ENCODE measurements around the gene MIR17HG.
"Not testable (repeated sequence)": the region's sequence is repeated elsewhere in the genome, so short reads cannot be mapped to it uniquely, and the experiment has no call there.

MIR17HG gene

DNA sequence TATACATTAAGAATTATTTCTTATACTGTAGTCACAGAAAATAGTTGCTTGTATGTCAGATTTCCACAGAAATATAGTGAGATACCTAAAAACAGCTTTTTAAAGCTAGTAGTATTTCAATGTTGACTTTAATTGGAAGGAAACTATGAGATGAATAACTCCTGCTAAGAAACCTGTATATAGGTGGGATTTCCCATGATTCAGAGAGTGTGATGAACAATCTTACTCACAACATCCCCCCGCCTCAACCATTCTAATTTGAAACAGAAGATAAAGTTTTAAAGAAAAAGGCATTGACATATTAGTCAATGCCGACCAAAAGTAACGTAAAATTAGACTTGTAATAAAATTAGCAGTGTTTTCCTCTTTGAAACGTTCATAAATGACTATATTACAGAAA is 1.4 kb upstream of the MIR17HG start:
- no peak overlapping the region for H3K27ac ChIP-seq
- no peak for DNase-seq (ENCODE audit: low read depth, low spot score)

DNA sequence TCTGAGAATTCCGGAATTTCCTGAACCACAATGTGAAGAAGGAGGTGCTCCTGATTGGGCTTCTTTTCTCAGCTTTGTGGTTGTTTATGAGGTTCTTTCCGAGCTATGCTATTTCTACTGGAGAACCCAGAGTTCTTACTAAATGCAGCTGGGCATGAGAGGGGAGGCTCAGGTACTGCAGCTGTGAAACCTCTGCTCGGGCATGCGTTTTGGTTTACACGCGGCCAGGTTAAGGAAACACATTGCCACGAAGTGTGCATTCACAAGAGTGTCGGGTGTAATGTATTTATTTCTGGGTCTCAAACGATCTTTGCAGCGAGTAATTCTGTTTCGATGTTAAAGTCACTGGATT is 661 bp upstream of the MIR17HG start:
- H3K27ac ChIP-seq = peak overlapping the region; percentile 89
- DNase-seq (ENCODE audit: low read depth, low spot score) = no peak

DNA sequence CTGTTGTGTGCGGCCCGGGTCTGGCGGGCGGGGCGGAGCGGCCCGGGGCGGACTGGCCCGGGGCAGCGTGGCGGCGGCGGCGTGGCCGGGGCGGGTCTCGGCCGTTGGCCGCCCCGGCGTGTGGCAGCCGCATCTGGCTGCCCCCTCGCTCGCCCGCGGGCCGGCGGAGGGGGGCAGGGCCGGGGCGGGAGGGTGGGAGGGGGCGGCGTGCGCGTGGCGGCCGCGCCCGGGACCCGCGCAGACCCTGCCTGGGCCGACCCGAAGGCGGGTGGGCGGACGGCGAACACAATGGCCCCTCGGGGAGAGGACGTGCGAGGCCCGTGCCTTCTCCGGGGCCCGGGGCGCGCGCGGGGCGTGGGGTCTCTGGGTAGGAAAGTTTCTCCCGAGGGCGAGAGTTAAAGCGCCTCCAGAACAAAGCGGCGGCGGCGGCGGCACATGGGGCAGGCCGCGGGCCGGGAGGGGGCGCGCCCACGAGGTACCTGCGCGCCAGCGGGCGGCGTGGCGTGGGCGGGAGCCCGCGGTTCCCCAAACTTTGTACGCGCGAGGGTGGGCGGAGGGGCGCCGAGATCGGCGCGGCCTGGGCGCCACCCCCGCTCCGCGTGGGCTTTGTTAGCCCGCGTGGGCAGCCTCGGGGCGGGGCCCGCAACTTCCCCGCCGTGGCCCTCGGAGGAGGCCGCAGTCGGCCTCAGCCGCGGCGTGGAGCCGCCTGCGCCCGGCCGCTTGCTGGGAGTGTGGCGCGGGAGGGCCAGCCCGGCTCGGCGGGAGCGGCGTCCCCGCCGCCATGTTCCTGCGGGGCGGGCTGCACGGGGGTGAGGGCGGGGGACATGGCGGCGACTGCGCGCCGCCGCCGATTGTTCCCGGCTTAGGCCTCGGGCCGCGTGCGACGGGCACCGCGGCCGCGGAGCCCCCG is 764 bp downstream of the MIR17HG start:
- DNase-seq (ENCODE audit: low read depth, low spot score) = no peak
- peak overlapping the region; percentile 89 for H3K27ac ChIP-seq

DNA sequence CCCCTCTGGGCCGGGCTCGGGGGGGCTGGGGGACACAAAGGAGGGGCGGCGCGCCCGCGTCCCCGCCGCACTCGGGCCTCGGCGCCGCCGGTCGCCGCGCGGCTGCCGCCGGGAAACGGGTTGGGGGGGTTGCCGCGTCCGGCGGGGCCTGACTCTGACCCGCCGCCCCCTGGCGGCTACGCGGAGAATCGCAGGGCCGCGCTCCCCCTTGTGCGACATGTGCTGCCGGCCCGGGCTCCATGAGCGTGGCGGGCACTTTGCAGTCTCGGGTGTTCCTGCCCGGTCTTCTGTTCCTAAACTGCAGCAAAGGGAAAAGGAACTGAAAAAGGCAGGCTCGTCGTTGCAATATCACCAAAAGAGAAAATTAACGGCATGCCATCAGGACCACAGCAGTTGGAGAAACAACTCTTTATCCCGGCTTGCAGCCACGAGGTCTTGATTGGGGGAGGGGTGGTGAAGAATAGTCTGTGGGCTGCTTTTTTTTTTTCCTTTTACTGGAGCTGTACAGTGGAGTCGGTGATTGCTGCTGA is 1.5 kb downstream of the MIR17HG start:
- DNase-seq (ENCODE audit: low read depth, low spot score) = peak; percentile 16
- H3K27ac ChIP-seq = peak overlapping the region; percentile 89

DNA sequence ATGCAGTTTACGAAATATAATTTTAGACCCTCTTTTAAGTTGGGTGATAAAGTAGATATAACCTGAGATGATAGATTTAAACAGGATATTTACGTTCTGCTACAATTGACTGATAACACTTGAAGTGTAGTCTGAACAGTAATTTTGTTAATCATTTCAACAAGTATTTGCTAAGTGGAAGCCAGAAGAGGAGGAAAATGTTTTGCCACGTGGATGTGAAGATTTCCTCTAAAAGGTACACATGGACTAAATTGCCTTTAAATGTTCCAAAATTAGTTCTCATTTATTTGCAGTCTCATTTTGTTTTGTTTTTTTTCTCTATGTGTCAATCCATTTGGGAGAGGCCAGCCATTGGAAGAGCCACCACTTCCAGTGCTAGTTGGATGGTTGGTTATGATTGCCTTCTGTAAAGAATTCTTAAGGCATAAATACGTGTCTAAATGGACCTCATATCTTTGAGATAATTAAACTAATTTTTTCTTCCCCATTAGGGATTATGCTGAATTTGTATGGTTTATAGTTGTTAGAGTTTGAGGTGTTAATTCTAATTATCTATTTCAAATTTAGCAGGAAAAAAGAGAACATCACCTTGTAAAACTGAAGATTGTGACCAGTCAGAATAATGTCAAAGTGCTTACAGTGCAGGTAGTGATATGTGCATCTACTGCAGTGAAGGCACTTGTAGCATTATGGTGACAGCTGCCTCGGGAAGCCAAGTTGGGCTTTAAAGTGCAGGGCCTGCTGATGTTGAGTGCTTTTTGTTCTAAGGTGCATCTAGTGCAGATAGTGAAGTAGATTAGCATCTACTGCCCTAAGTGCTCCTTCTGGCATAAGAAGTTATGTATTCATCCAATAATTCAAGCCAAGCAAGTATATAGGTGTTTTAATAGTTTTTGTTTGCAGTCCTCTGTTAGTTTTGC is 2.8 kb downstream of the MIR17HG start:
- no peak for DNase-seq (ENCODE audit: low read depth, low spot score)
- H3K27ac ChIP-seq = peak overlapping the region; percentile 89

DNA sequence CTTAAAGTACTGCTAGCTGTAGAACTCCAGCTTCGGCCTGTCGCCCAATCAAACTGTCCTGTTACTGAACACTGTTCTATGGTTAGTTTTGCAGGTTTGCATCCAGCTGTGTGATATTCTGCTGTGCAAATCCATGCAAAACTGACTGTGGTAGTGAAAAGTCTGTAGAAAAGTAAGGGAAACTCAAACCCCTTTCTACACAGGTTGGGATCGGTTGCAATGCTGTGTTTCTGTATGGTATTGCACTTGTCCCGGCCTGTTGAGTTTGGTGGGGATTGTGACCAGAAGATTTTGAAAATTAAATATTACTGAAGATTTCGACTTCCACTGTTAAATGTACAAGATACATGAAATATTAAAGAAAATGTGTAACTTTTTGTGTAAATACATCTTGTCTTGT is 3.6 kb downstream of the MIR17HG start:
- no peak for DNase-seq (ENCODE audit: low read depth, low spot score)
- no peak overlapping the region for H3K27ac ChIP-seq

DNA sequence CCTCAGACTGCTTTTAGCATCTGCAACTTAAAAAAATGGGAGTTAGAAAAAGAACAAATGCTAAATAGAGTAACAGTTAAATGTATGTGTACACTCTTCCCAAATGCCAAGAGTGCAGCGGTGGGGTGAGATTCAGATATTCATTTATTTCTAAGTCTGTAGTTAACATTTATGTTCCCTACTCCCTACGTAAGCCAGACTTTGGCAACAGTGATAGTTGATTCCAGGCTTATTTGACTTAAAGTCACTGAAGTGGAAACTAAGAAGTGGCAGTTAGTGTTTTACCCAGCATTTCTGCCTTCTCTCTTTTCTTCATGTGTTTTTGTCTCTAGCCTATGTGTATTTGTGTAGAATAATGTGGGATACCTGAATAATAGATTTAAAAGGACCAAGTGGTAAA is 4.5 kb downstream of the MIR17HG start:
- no peak overlapping the region for H3K27ac ChIP-seq
- DNase-seq (ENCODE audit: low read depth, low spot score) = no peak

DNA sequence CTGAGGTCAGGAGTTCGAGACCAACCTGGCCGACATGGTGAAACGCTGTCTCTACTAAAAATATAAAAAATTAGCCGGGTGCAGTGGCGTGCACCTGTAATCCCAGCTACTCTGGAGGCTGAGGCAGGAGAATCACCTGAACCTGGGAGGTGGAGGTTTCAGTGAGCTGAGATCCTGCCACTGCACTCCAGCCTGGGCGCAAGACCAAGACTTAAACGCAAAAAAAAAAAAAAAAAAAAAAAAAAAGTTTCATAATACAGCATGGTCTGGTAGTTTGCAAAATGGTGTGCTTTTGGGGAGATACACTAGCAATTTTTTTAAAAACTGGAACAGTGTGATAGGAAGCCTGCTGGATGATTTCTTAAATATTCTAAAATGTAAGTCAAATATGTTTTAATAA is 5.4 kb downstream of the MIR17HG start:
- not testable (repeated sequence) for H3K27ac ChIP-seq; DNase-seq (ENCODE audit: low read depth, low spot score)

DNA sequence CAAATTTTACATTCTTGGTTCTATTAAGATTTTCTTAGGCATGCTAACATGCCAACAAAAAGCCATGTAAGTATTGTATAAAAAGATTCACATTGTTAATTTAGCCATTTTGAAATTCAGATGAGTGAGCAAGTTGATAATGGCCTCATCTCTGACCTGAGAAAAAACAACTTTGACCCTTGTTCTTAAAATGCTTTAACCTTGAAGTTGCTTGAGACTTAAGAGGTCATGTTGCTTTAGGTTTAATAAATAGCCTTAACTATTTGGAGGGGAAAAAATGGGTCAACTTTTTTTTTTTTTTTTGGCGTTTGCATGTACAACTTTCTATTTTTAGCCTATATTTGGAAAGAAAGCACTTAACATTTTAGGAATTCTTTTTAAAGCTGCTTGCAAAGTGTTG is 6.0 kb downstream of the MIR17HG start:
- DNase-seq (ENCODE audit: low read depth, low spot score) = no peak
- no peak overlapping the region for H3K27ac ChIP-seq

DNA sequence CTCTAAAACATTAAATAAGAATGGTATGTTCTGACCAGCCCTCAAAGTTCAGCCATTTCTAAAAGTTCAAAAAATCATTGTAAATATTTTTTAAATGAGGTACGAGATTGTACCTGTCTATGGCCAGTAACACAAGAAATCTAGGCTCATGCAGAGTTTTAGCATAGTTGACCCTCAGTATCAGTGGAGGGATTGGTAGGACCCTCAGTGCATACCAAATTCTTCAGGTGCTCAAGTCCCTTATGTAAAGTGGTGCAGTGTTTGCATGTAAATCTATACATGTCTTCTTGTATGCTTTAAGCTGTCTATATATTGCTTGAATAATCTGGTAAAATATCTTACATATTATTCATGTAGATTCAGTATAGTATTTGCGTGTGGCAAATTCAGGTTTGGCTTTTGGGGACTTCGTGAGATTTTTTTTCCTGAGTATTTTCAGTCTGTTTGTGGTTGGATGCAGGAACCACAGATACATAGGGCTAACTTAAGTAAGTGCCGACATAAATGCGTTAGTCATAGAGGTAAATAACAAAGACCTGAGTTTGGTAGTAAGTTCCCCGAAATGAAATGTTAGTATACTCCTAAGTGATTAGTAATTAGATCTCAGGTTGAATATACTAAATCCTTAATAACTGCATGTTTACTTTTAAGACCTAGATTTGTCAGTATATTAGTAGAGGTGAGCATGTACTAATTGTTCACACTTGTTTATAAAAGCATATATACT is 7.8 kb downstream of the MIR17HG start:
- H3K27ac ChIP-seq = no peak overlapping the region
- no peak for DNase-seq (ENCODE audit: low read depth, low spot score)

DNA sequence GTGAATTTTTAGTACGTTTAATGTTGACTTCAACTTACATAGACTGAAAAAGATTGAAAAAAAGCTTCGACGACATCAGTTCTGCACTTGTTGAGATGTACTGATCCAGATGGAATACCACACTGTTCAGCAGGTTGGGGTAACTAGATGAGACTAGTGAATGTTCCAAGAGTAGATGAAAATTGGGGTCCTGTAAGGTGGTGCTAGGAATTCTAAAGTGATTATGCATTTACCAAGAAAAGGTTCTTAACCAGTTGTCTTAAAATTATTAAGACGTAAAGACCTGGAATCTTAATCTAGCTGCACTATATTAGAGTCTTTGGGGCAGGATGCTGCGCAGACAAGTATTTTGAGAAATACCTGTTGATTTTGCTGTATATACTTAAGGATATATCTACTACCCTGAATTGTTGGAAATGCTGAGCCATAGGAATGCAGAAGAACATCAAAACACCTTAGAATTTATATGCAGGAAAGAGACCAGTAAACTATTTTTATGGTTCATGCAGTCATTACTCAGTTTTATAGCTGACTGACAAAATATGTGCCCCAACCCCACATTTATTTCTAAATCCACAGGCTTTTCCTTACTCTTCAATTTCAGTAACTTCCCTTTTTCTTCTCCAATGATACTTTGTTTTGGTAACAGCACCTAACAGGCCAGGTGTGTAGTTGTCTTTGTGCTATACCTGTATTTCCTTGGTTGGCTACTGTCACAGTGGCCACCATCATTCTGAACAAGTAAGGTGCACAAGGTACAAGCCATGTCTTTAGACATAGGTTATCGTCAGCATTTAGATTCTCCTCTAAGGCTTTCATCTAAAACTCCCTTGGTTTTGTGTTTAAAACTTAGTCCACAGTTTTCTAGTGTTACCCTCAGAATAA is 8.6 kb downstream of the MIR17HG start:
- no peak overlapping the region for H3K27ac ChIP-seq
- DNase-seq (ENCODE audit: low read depth, low spot score) = no peak

DNA sequence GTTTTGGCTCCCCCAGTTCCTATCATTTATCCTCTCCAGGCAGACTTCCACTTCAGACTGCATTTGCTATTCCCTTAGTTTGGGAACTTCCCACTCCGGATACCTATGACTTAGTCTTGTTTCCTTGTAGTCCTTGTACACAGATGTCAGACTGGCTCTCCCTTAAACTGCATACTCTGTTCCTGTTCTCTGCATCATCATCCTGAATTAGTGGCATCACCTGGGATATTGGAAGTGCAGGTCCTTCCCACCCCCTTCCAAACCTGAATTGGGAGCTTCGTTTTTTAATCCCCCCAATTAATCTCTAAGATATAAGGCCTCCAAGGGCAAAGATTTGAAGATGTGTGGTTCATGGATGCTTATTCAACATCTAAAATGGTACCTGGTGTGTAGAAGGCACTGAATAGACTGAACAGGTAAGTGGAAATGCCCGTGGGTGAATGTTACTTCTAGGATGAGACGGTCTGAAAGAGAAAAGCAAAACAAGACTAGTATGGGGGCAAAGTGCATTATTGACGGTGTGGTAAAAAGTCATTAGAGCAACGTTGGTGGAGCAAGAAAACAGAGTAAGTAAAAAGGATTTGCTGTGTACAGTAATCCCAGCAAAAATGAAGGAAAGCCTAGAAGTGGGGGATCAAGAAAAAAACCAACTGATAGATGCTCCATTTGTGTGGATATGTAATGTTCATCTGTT is 9.6 kb downstream of the MIR17HG start:
- no peak overlapping the region for H3K27ac ChIP-seq
- no peak for DNase-seq (ENCODE audit: low read depth, low spot score)

DNA sequence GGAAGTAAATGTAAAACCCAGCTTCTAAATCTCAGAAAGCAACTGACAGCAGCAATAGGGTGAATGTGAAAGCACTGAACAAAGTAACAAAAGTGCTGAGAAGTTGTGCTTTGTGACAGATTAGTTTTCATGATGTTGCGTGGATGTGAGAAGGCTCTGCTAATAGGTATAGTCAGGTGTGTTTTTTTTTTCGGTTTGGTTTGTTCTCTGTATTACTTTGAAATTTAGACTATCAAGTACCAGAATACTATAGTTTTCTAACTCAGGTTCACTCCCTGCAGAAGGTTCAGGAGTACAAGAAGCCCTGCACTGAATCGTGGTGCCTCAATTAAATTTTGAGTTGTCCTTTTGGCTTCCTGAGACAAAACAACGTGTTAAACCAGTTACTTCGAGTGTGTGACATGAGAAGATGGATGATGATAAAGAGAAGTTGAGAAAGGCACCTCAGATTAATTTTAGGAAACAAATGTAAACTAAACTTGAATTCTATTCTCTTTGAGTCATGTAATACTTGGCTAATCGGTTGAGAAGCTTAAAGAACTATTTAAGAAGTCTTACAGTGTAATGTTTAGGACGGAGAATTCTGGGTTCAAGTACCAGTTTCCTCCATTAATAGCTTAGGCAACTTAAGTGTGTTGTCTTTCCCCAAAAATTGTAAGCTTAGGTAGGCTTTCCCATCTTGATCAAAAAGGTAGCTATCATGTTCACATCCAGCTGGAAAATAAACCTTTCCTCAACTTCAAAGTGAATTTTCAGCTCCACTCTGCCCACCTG is 10.3 kb downstream of the MIR17HG start:
- DNase-seq (ENCODE audit: low read depth, low spot score) = no peak
- H3K27ac ChIP-seq = no peak overlapping the region

DNA sequence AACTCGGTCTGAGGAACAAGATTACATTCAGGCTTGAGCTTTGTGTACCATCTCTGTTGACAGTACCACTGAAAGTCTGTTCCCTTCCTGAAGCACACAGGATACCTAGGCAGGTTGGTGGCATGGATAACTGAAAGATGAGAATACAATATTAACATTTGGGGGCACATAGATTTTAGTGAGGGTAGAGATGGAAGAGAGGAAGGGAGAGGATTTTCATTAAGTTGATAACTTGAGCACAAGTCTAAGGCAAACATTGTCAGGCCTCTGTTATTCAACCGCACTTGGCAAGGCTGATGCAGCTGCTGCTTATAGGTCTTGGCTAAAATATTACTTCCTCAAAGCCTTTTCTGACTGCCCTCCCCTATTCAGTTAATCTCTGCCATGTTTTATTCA is 10.9 kb downstream of the MIR17HG start:
- DNase-seq (ENCODE audit: low read depth, low spot score) = no peak
- H3K27ac ChIP-seq = no peak overlapping the region

DNA sequence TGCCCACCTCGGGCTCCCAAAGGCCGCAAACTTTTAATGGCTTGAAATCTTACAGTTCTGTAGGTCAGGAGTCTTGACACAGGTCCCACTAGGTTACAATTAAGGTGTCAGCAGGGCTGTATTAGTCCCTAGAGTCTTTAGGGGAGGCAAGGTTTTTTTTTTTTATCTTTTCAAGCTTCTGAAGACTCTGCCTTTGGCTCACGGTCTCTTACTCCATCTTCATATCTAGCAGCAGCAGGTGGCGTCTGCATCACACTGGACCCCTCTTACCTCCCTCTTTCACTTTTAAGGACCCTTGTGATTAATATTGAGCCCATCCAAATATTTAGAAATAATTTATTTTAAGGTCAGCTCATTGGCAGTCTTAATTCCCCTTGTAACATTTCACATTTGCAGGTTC is 11.6 kb downstream of the MIR17HG start:
- no peak overlapping the region for H3K27ac ChIP-seq
- no peak for DNase-seq (ENCODE audit: low read depth, low spot score)

DNA sequence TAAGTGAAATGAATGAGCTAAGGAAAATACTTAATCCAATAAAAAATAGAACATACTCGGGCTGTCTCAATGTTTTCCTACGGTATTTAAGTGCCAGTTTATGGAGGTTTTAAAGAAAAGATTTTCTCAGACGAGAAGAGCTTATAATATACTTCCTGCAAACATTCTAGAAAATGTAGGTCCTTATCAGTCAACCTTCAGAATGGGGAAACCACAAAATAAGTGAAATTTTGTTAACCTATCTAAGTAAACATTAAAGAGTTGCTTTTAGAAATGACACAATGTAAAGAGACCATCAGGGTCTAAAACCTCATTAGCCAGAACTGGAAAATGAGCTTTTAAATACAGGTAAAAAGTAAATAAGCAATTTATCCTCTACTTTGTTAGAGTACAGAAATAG is 12.1 kb downstream of the MIR17HG start:
- H3K27ac ChIP-seq = no peak overlapping the region
- DNase-seq (ENCODE audit: low read depth, low spot score) = no peak

DNA sequence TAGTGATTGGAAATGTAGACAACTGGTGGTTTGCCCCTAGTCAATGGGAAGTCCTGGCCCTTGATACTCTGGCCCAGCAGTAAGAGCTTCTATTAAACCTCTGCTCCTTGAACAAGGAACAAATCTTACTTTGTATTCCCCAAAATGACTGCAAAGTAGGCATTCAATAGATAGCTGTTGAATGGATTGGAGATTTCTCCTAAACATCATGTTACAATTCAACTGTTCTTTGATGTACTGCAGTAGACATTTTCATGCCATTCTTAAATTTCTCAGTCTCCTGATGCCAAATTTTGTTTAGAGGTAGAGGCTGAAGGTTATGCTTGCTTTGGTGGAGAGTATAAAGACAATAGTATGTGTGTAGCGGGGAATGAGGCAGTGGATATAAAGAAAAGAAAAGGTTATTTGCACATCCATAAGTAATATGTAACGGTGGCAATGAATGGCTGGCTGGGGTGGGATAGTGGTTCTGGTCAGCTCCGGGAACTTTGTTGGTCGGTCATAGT is 12.8 kb downstream of the MIR17HG start:
- DNase-seq (ENCODE audit: low read depth, low spot score) = no peak
- H3K27ac ChIP-seq = no peak overlapping the region

DNA sequence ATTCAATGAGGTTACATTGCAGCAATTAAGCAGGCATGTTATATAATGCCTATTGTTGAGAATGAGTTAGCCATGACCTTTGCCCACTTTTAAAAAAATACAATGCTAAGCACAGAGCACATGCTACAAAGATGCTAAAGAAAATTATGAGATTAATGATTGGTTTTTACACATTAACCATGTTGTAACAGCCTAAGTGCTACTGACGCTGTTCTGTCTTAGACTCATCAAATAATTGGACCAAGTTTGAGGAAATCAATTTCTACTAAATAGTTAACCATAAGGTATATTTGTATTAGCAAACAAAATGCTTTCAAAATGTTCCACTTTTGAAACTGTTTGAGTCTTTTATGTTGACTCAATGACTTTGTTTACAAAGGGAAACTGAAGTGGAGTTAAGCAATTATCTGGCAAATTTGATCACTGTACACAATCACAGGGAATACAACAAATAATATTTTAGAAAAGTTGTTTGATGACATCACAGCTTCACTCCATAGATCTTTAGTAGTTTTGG is 14.3 kb downstream of the MIR17HG start:
- no peak for DNase-seq (ENCODE audit: low read depth, low spot score)
- H3K27ac ChIP-seq = no peak overlapping the region

Measured in epithelial cell of prostate (primary cell).